HEK293 (cell line): ENCODE data around the gene BRD8.

Experiments used
- GLI2 ChIP-seq: fragments of 450-650 bp; formaldehyde crosslinking; IDR thresholded peaks from 2 replicates; pipeline ENCODE4; 2017; ENCODE audit warnings: missing biosample characterization, missing genetic modification characterization, low read depth, borderline replicate concordance
- GLIS2 ChIP-seq: fragments of 450-650 bp; formaldehyde crosslinking; IDR thresholded peaks from 2 replicates; pipeline ENCODE4 v1.5.1; 2016; ENCODE audit warnings: missing biosample characterization, missing genetic modification characterization
- MEIS1 ChIP-seq: sonication (generic); formaldehyde crosslinking; IDR thresholded peaks from 2 replicates; pipeline ENCODE4 v1.8.1; 2022; ENCODE audit warnings: missing genetic modification reagents, mild to moderate bottlenecking, borderline replicate concordance
- ZBTB8A ChIP-seq: fragments of 450-650 bp; formaldehyde crosslinking; IDR thresholded peaks from 2 replicates; pipeline ENCODE4 v1.5.1; 2016; ENCODE audit warnings: missing biosample characterization, missing genetic modification characterization
- ZFP3 ChIP-seq: fragments of 450-650 bp; formaldehyde crosslinking; IDR thresholded peaks from 2 replicates; pipeline ENCODE4 v1.5.1; 2016; ENCODE audit warnings: low read depth, missing biosample characterization, missing genetic modification characterization
- ZNF157 ChIP-seq: fragments of 450-650 bp; formaldehyde crosslinking; IDR thresholded peaks from 2 replicates; pipeline ENCODE4 v1.5.1; 2016; ENCODE audit warnings: missing biosample characterization, missing genetic modification characterization
- ZNF211 ChIP-seq: fragments of 450-650 bp; formaldehyde crosslinking; IDR thresholded peaks from 2 replicates; pipeline ENCODE4 v1.5.1; 2016; ENCODE audit warnings: low read depth, missing biosample characterization, missing genetic modification characterization
- ZNF23 ChIP-seq: fragments of 450-650 bp; formaldehyde crosslinking; IDR thresholded peaks from 2 replicates; pipeline ENCODE4 v1.5.1; 2016; ENCODE audit warnings: missing biosample characterization, missing genetic modification characterization, borderline replicate concordance
- ZNF426 ChIP-seq: fragments of 450-650 bp; formaldehyde crosslinking; IDR thresholded peaks from 2 replicates; pipeline ENCODE4 v1.5.1; 2017; ENCODE audit warnings: missing biosample characterization, missing genetic modification characterization, mild to moderate bottlenecking, inconsistent platforms, moderate library complexity
- ZNF510 ChIP-seq: fragments of 450-650 bp; formaldehyde crosslinking; IDR thresholded peaks from 2 replicates; pipeline ENCODE4 v1.5.1; 2018; ENCODE audit warnings: mild to moderate bottlenecking, missing genetic modification characterization, missing biosample characterization; ENCODE audit not compliant: insufficient replicate concordance
- ZNF514 ChIP-seq: fragments of 450-650 bp; formaldehyde crosslinking; IDR thresholded peaks from 2 replicates; pipeline ENCODE4 v1.5.1; 2016; ENCODE audit warnings: missing biosample characterization, missing genetic modification characterization
- ZNF664 ChIP-seq: fragments of 450-650 bp; formaldehyde crosslinking; IDR thresholded peaks from 2 replicates; pipeline ENCODE4 v1.5.1; 2016; ENCODE audit warnings: missing biosample characterization, missing genetic modification characterization
- ZNF776 ChIP-seq: fragments of 450-650 bp; formaldehyde crosslinking; IDR thresholded peaks from 2 replicates; pipeline ENCODE4 v1.5.0; 2017; ENCODE audit warnings: missing biosample characterization, missing genetic modification characterization, borderline replicate concordance
- ZNF791 ChIP-seq: fragments of 450-650 bp; formaldehyde crosslinking; IDR thresholded peaks from 2 replicates; pipeline ENCODE4 v1.5.1; 2016; ENCODE audit warnings: missing biosample characterization, missing genetic modification characterization
- ZNF792 ChIP-seq: fragments of 450-650 bp; formaldehyde crosslinking; IDR thresholded peaks from 2 replicates; pipeline ENCODE4 v1.5.1; 2016; ENCODE audit warnings: missing biosample characterization, missing genetic modification characterization
- TF ChIP-seq, protein P1 (sequence below): fragments of 450-650 bp; formaldehyde crosslinking; IDR thresholded peaks from 2 replicates; pipeline ENCODE4 v1.5.1; 2016; ENCODE audit warnings: missing biosample characterization, missing genetic modification characterization
- TF ChIP-seq, protein P2 (sequence below): fragments of 450-650 bp; IDR thresholded peaks from 2 replicates; pipeline ENCODE4 v1.5.1; 2018; ENCODE audit warnings: missing biosample characterization, missing genetic modification characterization
- TF ChIP-seq, protein P3 (sequence below): fragments of 450-650 bp; formaldehyde crosslinking; IDR thresholded peaks from 2 replicates; pipeline ENCODE4 v1.5.1; 2016; ENCODE audit warnings: missing biosample characterization, missing genetic modification characterization, borderline replicate concordance
- TF ChIP-seq, protein P4 (sequence below): fragments of 450-650 bp; formaldehyde crosslinking; IDR thresholded peaks from 2 replicates; pipeline ENCODE4 v1.5.1; 2016; ENCODE audit warnings: missing biosample characterization, missing genetic modification characterization
- TF ChIP-seq, protein P5 (sequence below): fragments of 450-650 bp; formaldehyde crosslinking; conservative IDR thresholded peaks from 2 replicates; pipeline ENCODE4 v1.5.1; 2016; ENCODE audit warnings: low read depth, missing biosample characterization, missing genetic modification characterization
- TF ChIP-seq, protein P6 (sequence below): fragments of 450-650 bp; formaldehyde crosslinking; IDR thresholded peaks from 2 replicates; pipeline ENCODE4 v1.5.1; 2016; ENCODE audit warnings: missing biosample characterization, missing genetic modification characterization, low read depth
- TF ChIP-seq, protein P7 (sequence below): fragments of 450-650 bp; formaldehyde crosslinking; IDR thresholded peaks from 2 replicates; pipeline ENCODE4 v1.5.1; 2016; ENCODE audit warnings: missing biosample characterization, missing genetic modification characterization

BRD8 gene

DNA sequence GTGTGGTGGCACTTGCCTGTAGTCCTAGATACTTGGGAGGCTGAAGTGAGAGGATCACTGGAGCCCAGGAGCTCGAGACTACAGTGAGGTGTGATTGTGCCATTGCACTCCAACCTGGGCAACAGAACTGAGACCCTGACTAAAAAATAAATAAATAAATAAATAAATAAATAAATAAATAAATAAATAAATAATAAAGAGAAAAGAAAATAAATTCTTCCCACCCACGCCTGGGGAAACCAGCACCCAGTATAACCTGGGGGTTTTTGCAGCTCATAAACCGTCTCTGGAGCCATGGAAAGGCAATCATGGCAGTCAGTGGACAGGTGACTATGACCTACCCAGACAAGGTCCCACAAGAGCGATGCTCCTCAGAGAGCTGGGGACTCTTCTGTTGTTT is 86.7 kb downstream of the BRD8 start (continued):
- TF ChIP-seq, protein P1, sequence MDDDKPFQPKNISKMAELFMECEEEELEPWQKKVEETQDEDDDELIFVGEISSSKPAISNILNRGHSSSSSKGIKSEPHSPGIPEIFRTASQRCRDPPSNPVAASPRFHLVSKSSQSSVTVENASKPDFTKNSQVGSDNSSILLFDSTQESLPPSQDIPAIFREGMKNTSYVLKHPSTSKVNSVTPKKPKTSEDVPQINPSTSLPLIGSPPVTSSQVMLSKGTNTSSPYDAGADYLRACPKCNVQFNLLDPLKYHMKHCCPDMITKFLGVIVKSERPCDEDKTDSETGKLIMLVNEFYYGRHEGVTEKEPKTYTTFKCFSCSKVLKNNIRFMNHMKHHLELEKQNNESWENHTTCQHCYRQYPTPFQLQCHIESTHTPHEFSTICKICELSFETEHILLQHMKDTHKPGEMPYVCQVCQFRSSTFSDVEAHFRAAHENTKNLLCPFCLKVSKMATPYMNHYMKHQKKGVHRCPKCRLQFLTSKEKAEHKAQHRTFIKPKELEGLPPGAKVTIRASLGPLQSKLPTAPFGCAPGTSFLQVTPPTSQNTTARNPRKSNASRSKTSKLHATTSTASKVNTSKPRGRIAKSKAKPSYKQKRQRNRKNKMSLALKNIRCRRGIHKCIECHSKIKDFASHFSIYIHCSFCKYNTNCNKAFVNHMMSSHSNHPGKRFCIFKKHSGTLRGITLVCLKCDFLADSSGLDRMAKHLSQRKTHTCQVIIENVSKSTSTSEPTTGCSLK (tag by site-specific recombination): no peak
- TF ChIP-seq ZNF514 (tag by site-specific recombination): no peak
- TF ChIP-seq GLI2 (tag by site-specific recombination): no peak
- peak; percentile 38 for TF ChIP-seq ZNF510
- TF ChIP-seq, protein P2, sequence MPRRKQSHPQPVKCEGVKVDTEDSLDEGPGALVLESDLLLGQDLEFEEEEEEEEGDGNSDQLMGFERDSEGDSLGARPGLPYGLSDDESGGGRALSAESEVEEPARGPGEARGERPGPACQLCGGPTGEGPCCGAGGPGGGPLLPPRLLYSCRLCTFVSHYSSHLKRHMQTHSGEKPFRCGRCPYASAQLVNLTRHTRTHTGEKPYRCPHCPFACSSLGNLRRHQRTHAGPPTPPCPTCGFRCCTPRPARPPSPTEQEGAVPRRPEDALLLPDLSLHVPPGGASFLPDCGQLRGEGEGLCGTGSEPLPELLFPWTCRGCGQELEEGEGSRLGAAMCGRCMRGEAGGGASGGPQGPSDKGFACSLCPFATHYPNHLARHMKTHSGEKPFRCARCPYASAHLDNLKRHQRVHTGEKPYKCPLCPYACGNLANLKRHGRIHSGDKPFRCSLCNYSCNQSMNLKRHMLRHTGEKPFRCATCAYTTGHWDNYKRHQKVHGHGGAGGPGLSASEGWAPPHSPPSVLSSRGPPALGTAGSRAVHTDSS (tag by site-specific recombination): no peak
- TF ChIP-seq, protein P3, sequence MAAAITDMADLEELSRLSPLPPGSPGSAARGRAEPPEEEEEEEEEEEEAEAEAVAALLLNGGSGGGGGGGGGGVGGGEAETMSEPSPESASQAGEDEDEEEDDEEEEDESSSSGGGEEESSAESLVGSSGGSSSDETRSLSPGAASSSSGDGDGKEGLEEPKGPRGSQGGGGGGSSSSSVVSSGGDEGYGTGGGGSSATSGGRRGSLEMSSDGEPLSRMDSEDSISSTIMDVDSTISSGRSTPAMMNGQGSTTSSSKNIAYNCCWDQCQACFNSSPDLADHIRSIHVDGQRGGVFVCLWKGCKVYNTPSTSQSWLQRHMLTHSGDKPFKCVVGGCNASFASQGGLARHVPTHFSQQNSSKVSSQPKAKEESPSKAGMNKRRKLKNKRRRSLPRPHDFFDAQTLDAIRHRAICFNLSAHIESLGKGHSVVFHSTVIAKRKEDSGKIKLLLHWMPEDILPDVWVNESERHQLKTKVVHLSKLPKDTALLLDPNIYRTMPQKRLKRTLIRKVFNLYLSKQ: no peak
- no peak for TF ChIP-seq ZNF776 (tag by site-specific recombination)
- no peak for TF ChIP-seq ZNF157 (tag by site-specific recombination)
- no peak for TF ChIP-seq MEIS1 (CRISPR knock-in tag)
- TF ChIP-seq, protein P4, sequence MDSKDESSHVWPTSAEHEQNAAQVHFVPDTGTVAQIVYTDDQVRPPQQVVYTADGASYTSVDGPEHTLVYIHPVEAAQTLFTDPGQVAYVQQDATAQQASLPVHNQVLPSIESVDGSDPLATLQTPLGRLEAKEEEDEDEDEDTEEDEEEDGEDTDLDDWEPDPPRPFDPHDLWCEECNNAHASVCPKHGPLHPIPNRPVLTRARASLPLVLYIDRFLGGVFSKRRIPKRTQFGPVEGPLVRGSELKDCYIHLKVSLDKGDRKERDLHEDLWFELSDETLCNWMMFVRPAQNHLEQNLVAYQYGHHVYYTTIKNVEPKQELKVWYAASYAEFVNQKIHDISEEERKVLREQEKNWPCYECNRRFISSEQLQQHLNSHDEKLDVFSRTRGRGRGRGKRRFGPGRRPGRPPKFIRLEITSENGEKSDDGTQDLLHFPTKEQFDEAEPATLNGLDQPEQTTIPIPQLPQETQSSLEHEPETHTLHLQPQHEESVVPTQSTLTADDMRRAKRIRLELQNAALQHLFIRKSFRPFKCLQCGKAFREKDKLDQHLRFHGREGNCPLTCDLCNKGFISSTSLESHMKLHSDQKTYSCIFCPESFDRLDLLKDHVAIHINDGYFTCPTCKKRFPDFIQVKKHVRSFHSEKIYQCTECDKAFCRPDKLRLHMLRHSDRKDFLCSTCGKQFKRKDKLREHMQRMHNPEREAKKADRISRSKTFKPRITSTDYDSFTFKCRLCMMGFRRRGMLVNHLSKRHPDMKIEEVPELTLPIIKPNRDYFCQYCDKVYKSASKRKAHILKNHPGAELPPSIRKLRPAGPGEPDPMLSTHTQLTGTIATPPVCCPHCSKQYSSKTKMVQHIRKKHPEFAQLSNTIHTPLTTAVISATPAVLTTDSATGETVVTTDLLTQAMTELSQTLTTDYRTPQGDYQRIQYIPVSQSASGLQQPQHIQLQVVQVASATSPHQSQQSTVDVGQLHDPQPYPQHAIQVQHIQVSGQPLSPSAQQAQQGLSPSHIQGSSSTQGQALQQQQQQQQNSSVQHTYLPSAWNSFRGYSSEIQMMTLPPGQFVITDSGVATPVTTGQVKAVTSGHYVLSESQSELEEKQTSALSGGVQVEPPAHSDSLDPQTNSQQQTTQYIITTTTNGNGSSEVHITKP (tag by site-specific recombination): no peak
- peak; percentile 75 for TF ChIP-seq ZNF426 (tag by site-specific recombination)
- TF ChIP-seq, protein P5, sequence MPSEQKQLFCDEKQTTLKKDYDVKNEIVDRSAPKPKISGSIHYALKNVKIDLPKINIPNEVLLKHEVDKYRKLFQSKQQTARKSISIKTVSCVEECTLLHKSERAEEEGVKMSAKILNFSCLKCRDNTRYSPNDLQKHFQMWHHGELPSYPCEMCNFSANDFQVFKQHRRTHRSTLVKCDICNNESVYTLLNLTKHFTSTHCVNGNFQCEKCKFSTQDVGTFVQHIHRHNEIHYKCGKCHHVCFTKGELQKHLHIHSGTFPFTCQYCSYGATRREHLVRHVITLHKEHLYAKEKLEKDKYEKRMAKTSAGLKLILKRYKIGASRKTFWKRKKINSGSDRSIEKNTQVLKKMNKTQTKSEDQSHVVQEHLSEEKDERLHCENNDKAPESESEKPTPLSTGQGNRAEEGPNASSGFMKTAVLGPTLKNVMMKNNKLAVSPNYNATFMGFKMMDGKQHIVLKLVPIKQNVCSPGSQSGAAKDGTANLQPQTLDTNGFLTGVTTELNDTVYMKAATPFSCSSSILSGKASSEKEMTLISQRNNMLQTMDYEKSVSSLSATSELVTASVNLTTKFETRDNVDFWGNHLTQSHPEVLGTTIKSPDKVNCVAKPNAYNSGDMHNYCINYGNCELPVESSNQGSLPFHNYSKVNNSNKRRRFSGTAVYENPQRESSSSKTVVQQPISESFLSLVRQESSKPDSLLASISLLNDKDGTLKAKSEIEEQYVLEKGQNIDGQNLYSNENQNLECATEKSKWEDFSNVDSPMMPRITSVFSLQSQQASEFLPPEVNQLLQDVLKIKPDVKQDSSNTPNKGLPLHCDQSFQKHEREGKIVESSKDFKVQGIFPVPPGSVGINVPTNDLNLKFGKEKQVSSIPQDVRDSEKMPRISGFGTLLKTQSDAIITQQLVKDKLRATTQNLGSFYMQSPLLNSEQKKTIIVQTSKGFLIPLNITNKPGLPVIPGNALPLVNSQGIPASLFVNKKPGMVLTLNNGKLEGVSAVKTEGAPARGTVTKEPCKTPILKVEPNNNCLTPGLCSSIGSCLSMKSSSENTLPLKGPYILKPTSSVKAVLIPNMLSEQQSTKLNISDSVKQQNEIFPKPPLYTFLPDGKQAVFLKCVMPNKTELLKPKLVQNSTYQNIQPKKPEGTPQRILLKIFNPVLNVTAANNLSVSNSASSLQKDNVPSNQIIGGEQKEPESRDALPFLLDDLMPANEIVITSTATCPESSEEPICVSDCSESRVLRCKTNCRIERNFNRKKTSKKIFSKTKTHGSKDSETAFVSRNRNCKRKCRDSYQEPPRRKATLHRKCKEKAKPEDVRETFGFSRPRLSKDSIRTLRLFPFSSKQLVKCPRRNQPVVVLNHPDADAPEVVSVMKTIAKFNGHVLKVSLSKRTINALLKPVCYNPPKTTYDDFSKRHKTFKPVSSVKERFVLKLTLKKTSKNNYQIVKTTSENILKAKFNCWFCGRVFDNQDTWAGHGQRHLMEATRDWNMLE (tag by site-specific recombination): peak; percentile 82
- TF ChIP-seq ZFP3: no peak
- no peak for TF ChIP-seq ZNF211 (tag by site-specific recombination)
- TF ChIP-seq, protein P6, sequence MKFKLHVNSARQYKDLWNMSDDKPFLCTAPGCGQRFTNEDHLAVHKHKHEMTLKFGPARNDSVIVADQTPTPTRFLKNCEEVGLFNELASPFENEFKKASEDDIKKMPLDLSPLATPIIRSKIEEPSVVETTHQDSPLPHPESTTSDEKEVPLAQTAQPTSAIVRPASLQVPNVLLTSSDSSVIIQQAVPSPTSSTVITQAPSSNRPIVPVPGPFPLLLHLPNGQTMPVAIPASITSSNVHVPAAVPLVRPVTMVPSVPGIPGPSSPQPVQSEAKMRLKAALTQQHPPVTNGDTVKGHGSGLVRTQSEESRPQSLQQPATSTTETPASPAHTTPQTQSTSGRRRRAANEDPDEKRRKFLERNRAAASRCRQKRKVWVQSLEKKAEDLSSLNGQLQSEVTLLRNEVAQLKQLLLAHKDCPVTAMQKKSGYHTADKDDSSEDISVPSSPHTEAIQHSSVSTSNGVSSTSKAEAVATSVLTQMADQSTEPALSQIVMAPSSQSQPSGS (tag by site-specific recombination): no peak
- peak; percentile 61; the same call in 1 of the 2 replicates for TF ChIP-seq ZBTB8A (tag by site-specific recombination)
- TF ChIP-seq GLIS2 (tag by site-specific recombination): no peak
- no peak for TF ChIP-seq ZNF23 (tag by site-specific recombination)
- no peak for TF ChIP-seq ZNF792
- 0 out of 2 replicates have a peak, but pooled peaks have one; percentile 27 for TF ChIP-seq ZNF664 (tag by site-specific recombination)
- TF ChIP-seq, protein P7, sequence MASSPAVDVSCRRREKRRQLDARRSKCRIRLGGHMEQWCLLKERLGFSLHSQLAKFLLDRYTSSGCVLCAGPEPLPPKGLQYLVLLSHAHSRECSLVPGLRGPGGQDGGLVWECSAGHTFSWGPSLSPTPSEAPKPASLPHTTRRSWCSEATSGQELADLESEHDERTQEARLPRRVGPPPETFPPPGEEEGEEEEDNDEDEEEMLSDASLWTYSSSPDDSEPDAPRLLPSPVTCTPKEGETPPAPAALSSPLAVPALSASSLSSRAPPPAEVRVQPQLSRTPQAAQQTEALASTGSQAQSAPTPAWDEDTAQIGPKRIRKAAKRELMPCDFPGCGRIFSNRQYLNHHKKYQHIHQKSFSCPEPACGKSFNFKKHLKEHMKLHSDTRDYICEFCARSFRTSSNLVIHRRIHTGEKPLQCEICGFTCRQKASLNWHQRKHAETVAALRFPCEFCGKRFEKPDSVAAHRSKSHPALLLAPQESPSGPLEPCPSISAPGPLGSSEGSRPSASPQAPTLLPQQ (tag by site-specific recombination): no peak
- no peak for TF ChIP-seq ZNF791 (tag by site-specific recombination)
